H1 (cell line): ENCODE data around the gene ZNF254. TPM values are rescaled to one million over a fixed set of nuclear protein-coding genes. Genes with fewer than 3 reads are reported as not detected.

ENCODE experiments used
- CTCF ChIA-PET: fragments of 300-600 bp; sonication (Branson Sonifier 250); formaldehyde crosslinking; loops from one replicate; lab custom pipeline; 2021; ENCODE audit not compliant: partially characterized antibody; lab: Charles Lee
- POLR2A ChIA-PET: fragments of 300-600 bp; sonication (Branson Sonifier 250); formaldehyde crosslinking; loops from one replicate; lab custom pipeline; 2021; ENCODE audit warnings: inconsistent platforms; ENCODE audit not compliant: partially characterized antibody; lab: Charles Lee
- DNase-seq, 2 experiments: peaks; one replicate each; pipeline versions ENCODE4 v3.0.0 to v3.0.0-alpha.2; 2010 to 2022; ENCODE audit warnings: low spot score in 2 of 2, low read depth in 1 of 2, mixed read lengths in 1 of 2
- FAIRE-seq: peaks from 2 replicates; lab custom pipeline; 2011; peaks lifted over from hg19 to GRCh38; lab: Jason Lieb, UNC
- H2AFZ ChIP-seq: 2 replicates; pipeline ENCODE4 v1.8.1; 2012; ENCODE audit warnings: low read length, inconsistent platforms
- H2AK5ac ChIP-seq: 2 replicates; pipeline ENCODE4 v1.6.1; 2013; ENCODE audit warnings: low read depth, low read length
- H2BK120ac ChIP-seq: replicated peaks from 2 replicates; pipeline ENCODE3; 2013; ENCODE audit warnings: low read depth, low read length, inconsistent platforms
- H2BK12ac ChIP-seq: 2 replicates; pipeline ENCODE4 v1.6.1; 2013; ENCODE audit warnings: low read depth, low read length
- H2BK15ac ChIP-seq: 2 replicates; pipeline ENCODE4 v1.6.1; 2013; ENCODE audit warnings: low read length
- H2BK20ac ChIP-seq: 2 replicates; pipeline ENCODE4 v1.6.1; 2013; ENCODE audit warnings: low read length
- H2BK5ac ChIP-seq: 2 replicates; pipeline ENCODE4 v1.6.1; 2013; ENCODE audit warnings: low read depth, low read length
- H3K14ac ChIP-seq: 2 replicates; pipeline ENCODE4 v1.6.1; 2013; ENCODE audit warnings: inconsistent platforms; ENCODE audit not compliant: insufficient read length
- H3K18ac ChIP-seq: 2 replicates; pipeline ENCODE4 v1.6.1; 2013; ENCODE audit warnings: low read length; ENCODE audit errors: extremely low read depth
- H3K23ac ChIP-seq: 2 replicates; pipeline ENCODE4 v1.6.1; 2013; ENCODE audit warnings: inconsistent platforms; ENCODE audit not compliant: insufficient read length
- H3K23me2 ChIP-seq: 2 replicates; pipeline ENCODE4 v1.6.1; 2013; ENCODE audit warnings: low read depth, low read length
- H3K27ac ChIP-seq: 2 replicates; pipeline ENCODE4 v1.6.1; 2011; ENCODE audit warnings: low read depth, low read length, inconsistent platforms
- H3K27me3 ChIP-seq, 4 experiments: replicated peaks in 1 of 4; 1 replicate in 1 of 4; 2 replicates in 3 of 4; pipeline versions ENCODE4 v1.6.1 to v1.8.1; 2011 to 2013; ENCODE audit warnings: low read length in 3 of 4, mild to moderate bottlenecking in 3 of 4, inconsistent platforms in 2 of 4, mixed read lengths in 2 of 4, moderate library complexity in 1 of 4; ENCODE audit not compliant: control insufficient read depth in 3 of 4, insufficient read depth in 3 of 4; ENCODE audit errors: extremely low read depth in 1 of 4
- H3K36me3 ChIP-seq, 4 experiments: 2 replicates each; pipeline versions ENCODE4 v1.6.1 to v1.8.1; 2011 to 2013; ENCODE audit warnings: mild to moderate bottlenecking in 4 of 4, low read length in 3 of 4, moderate library complexity in 2 of 4, control low read depth in 1 of 4, inconsistent platforms in 1 of 4; ENCODE audit not compliant: insufficient read depth in 4 of 4, control insufficient read depth in 2 of 4
- H3K4ac ChIP-seq: replicated peaks from 2 replicates; pipeline ENCODE3; 2013; ENCODE audit warnings: low read length, low read depth, mixed read lengths, inconsistent platforms; ENCODE audit not compliant: insufficient read length
- H3K4me1 ChIP-seq, 4 experiments: replicated peaks in 1 of 4; 1 replicate in 1 of 4; 2 replicates in 3 of 4; pipeline versions ENCODE4 v1.6.1 to v1.8.1; 2011 to 2013; ENCODE audit warnings: low read length in 3 of 4, inconsistent platforms in 2 of 4, mixed read lengths in 1 of 4; ENCODE audit not compliant: insufficient read depth in 4 of 4, control insufficient read depth in 3 of 4
- H3K4me2 ChIP-seq, 2 experiments: 2 replicates each; pipeline versions ENCODE4 v1.6.1 to v1.8.1; 2011 to 2013; ENCODE audit warnings: low read depth in 2 of 2, low read length in 2 of 2, control low read depth in 1 of 2, inconsistent platforms in 1 of 2, mild to moderate bottlenecking in 1 of 2; ENCODE audit not compliant: insufficient read depth in 1 of 2
- H3K4me3 ChIP-seq, 4 experiments: fragments of 200-600, 300-600 bp in 1 of 4; sonication (generic), shearing (Covaris generic), sonication (Bioruptor Twin) in 1 of 4; 2 replicates each; pipeline versions ENCODE4 v1.5.1 to v1.8.1; 2011 to 2016; ENCODE audit warnings: low read length in 4 of 4, low read depth in 3 of 4, control low read depth in 2 of 4, inconsistent platforms in 2 of 4, mild to moderate bottlenecking in 2 of 4, mixed read lengths in 1 of 4, moderate library complexity in 1 of 4; ENCODE audit not compliant: insufficient read depth in 2 of 4; ENCODE audit errors: extremely low read depth in 1 of 4
- H3K56ac ChIP-seq: replicated peaks from 2 replicates; pipeline ENCODE3; 2013; ENCODE audit warnings: low read depth, mild to moderate bottlenecking, mixed read lengths, low read length, inconsistent platforms; ENCODE audit not compliant: insufficient read length
- H3K79me1 ChIP-seq: 2 replicates; pipeline ENCODE4 v1.6.1; 2013; ENCODE audit warnings: low read depth, low read length, control low read depth
- H3K79me2 ChIP-seq, 2 experiments: 2 replicates each; pipeline versions ENCODE4 v1.6.1 to v1.8.1; 2012 to 2013; ENCODE audit warnings: low read length in 2 of 2, mild to moderate bottlenecking in 2 of 2, inconsistent platforms in 1 of 2; ENCODE audit not compliant: insufficient read depth in 2 of 2, control insufficient read depth in 1 of 2
- H3K9ac ChIP-seq, 4 experiments: replicated peaks in 1 of 4; 1 replicate in 1 of 4; 2 replicates in 3 of 4; pipeline versions ENCODE4 v1.6.1 to v1.8.1; 2011 to 2013; ENCODE audit warnings: low read depth in 3 of 4, low read length in 3 of 4, control low read depth in 2 of 4, mild to moderate bottlenecking in 2 of 4, moderate library complexity in 2 of 4, inconsistent platforms in 1 of 4; ENCODE audit errors: extremely low read depth in 1 of 4
- H3K9me3 ChIP-seq, 2 experiments: 2 replicates each; pipeline versions ENCODE4 v1.6.1 to v1.8.1; 2012 to 2013; ENCODE audit warnings: mild to moderate bottlenecking in 2 of 2, moderate library complexity in 2 of 2, control low read depth in 1 of 2, inconsistent platforms in 1 of 2, low read depth in 1 of 2, low read length in 1 of 2, mixed read lengths in 1 of 2; ENCODE audit not compliant: insufficient read depth in 2 of 2
- H4K20me1 ChIP-seq, 2 experiments: replicated peaks in 1 of 2; 2 replicates each; pipeline versions ENCODE3 to v1.8.1; 2011 to 2013; ENCODE audit warnings: inconsistent platforms in 2 of 2, low read length in 2 of 2, mild to moderate bottlenecking in 1 of 2; ENCODE audit not compliant: insufficient read depth in 2 of 2, control insufficient read depth in 1 of 2
- H4K5ac ChIP-seq: 2 replicates; pipeline ENCODE4 v1.6.1; 2013; ENCODE audit warnings: low read length, low read depth, mixed read lengths, inconsistent platforms; ENCODE audit not compliant: insufficient read length
- H4K8ac ChIP-seq: 2 replicates; pipeline ENCODE4 v1.8.0; 2013; ENCODE audit warnings: mild to moderate bottlenecking, moderate library complexity, low read length, inconsistent platforms; ENCODE audit not compliant: insufficient read depth; ENCODE audit errors: extremely low read depth
- H4K91ac ChIP-seq: replicated peaks from 2 replicates; pipeline ENCODE3; 2013; ENCODE audit warnings: low read length, mixed read lengths, inconsistent platforms; ENCODE audit not compliant: insufficient read length
- BRCA1 ChIP-seq: IDR thresholded peaks from 2 replicates; pipeline ENCODE4 v1.6.1; 2012; ENCODE audit warnings: low read depth, low read length, improper control_type of control experiment
- CTBP2 ChIP-seq: IDR thresholded peaks from 2 replicates; pipeline ENCODE4 v1.7.0; 2011; ENCODE audit warnings: borderline replicate concordance, mild to moderate bottlenecking, moderate library complexity, mixed read lengths, low read length; ENCODE audit not compliant: insufficient read depth, insufficient read length
- HDAC6 ChIP-seq: IDR thresholded peaks from one replicate; pipeline ENCODE4 v1.7.1; 2012; ENCODE audit warnings: low read depth, mild to moderate bottlenecking, inconsistent platforms, low read length, moderate library complexity
- SUZ12 ChIP-seq: fragments of 200-600 bp; sonication (generic); IDR thresholded peaks from 2 replicates; pipeline ENCODE4 v1.6.1; 2012; ENCODE audit warnings: mild to moderate bottlenecking, inconsistent platforms, low read length, moderate library complexity, mixed read lengths
- WGBS, 2 experiments: shearing (Covaris generic) in 1 of 2; methylation state at CpG; one replicate each; pipeline versions ENCODE4 v1.1.6 to v1.1.7; 2013 to 2015; ENCODE audit warnings: low lambda C conversion rate in 2 of 2, mixed read lengths in 2 of 2, inconsistent platforms in 1 of 2, low coverage in 1 of 2, missing lambda C conversion rate in 1 of 2; ENCODE audit not compliant: insufficient replicate concordance in 2 of 2, insufficient coverage in 1 of 2, insufficient read length in 1 of 2; ENCODE audit errors: extremely low coverage in 1 of 2, missing lambda C conversion rate in 1 of 2; 5-methylcytosine and 5-hydroxymethylcytosine counted together
- polyA plus RNA-seq, 7 experiments: library from polyadenylated mRNA; depleted of rRNA in 3 of 7; stranded (reverse) in 5 of 7; unstranded in 2 of 7; fragments of >200 nt in 5 of 7; fragments of 200-250 nt in 2 of 7; gene quantifications; 1 replicate in 5 of 7; 2 replicates in 1 of 7; 4 replicates in 1 of 7; pipeline versions ENCODE4 v1.2.1 to v1.2.3, GENCODE V29; 2011 to 2013; ENCODE audit warnings: missing spikeins in 2 of 7, mixed read lengths in 2 of 7
- total RNA-seq: library from RNA; stranded (reverse); fragmentation: NEBNext Ultra II Directional; extraction: Animal tissue kit (Norgen Biotek cat#: 25700); gene quantifications from 2 replicates; pipeline ENCODE4 v1.2.1, GENCODE V29; 2021
- TF ChIP-seq, protein P1 (sequence below): IDR thresholded peaks from 2 replicates; pipeline ENCODE4 v1.6.1; 2011; ENCODE audit warnings: low read length, improper control_type of control experiment
- TF ChIP-seq, protein P2 (sequence below): IDR thresholded peaks from 2 replicates; pipeline ENCODE4 v1.6.1; 2012; ENCODE audit warnings: low read length, inconsistent platforms

The ZNF254 gene
- total and polyA plus RNA-seq, 2 of the 8 experiments (the other 6 are each of a cell fraction or from before 2014, with no cell fraction given) = 4.4 to 22.0 TPM

DNA sequence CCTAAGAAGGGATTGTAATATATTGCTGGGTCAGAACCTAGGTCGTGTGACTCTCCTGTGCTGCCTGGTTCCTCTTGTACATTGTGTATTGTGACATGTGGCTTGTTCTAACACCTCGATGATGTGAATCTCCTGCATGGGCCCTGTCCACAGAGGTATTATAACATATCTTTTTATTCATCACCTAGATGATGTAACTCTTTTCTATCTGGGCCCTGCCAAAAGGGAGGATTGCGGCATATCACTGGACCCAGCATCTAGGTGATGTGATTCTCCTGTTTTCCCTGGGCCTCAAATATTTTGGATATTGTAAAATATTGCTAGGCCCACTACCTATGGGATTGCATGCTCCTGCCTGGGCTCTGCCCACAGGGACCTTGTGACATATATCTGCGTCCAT is 33.4 kb upstream of the ZNF254 start:
- no peak overlapping the region for H3K23ac ChIP-seq
- no peak overlapping the region for H2BK5ac ChIP-seq
- TF ChIP-seq, protein P1, sequence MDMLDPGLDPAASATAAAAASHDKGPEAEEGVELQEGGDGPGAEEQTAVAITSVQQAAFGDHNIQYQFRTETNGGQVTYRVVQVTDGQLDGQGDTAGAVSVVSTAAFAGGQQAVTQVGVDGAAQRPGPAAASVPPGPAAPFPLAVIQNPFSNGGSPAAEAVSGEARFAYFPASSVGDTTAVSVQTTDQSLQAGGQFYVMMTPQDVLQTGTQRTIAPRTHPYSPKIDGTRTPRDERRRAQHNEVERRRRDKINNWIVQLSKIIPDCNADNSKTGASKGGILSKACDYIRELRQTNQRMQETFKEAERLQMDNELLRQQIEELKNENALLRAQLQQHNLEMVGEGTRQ = no peak
- TF ChIP-seq SUZ12 = no peak
- no peak for TF ChIP-seq CTBP2
- no peak for TF ChIP-seq HDAC6
- no peak for TF ChIP-seq BRCA1
- TF ChIP-seq, protein P2, sequence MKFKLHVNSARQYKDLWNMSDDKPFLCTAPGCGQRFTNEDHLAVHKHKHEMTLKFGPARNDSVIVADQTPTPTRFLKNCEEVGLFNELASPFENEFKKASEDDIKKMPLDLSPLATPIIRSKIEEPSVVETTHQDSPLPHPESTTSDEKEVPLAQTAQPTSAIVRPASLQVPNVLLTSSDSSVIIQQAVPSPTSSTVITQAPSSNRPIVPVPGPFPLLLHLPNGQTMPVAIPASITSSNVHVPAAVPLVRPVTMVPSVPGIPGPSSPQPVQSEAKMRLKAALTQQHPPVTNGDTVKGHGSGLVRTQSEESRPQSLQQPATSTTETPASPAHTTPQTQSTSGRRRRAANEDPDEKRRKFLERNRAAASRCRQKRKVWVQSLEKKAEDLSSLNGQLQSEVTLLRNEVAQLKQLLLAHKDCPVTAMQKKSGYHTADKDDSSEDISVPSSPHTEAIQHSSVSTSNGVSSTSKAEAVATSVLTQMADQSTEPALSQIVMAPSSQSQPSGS = no peak
- FAIRE-seq (no peak), DNase-seq (no peak)
- H3K4ac ChIP-seq = no peak overlapping the region
- H4K5ac ChIP-seq = no peak overlapping the region
- H2BK120ac ChIP-seq = no peak overlapping the region
- no peak overlapping the region for H3K9ac ChIP-seq
- CTCF ChIA-PET = no interaction called here
- no peaks in the 10 kb centered on the region for H3K9me3 ChIP-seq
- no peaks in the 10 kb centered on the region for H3K23me2 ChIP-seq
- no peak overlapping the region for H3K4me2 ChIP-seq
- no peak overlapping the region for H3K4me3 ChIP-seq
- H2AFZ ChIP-seq = no peak overlapping the region
- H3K27ac ChIP-seq = no peak overlapping the region
- peaks cover 2 to 18% of the 10 kb centered on the region in 2 experiments for H4K20me1 ChIP-seq
- no peak overlapping the region for H3K18ac ChIP-seq
- WGBS, 2 experiments = 91% methylated on average over 4 of the region's 4 CpGs; no CpG with 5 or more reads in 1 of the 2 experiments
- no peak overlapping the region for H2AK5ac ChIP-seq
- H3K27me3 ChIP-seq = no peaks in the 10 kb centered on the region
- no peaks in the 10 kb centered on the region for H3K4me1 ChIP-seq
- no peak overlapping the region for H2BK12ac ChIP-seq
- H4K91ac ChIP-seq = no peak overlapping the region
- POLR2A ChIA-PET = no interaction called here
- no peak overlapping the region for H3K56ac ChIP-seq
- H2BK20ac ChIP-seq = no peak overlapping the region
- H3K79me1 ChIP-seq = peaks cover 3% of the 10 kb centered on the region
- no peak overlapping the region for H2BK15ac ChIP-seq
- no peaks in the 10 kb centered on the region for H3K79me2 ChIP-seq
- no peak overlapping the region for H3K14ac ChIP-seq
- H4K8ac ChIP-seq = no peak overlapping the region
- peaks cover 24 to 89% (median 72%) of the 10 kb centered on the region in 4 experiments for H3K36me3 ChIP-seq
